ENCODE results near the gene TBX20.
"Not testable (repeated sequence)": the region's sequence is repeated elsewhere in the genome, so short reads cannot be mapped to it uniquely, and the experiment has no call there.

DNA sequence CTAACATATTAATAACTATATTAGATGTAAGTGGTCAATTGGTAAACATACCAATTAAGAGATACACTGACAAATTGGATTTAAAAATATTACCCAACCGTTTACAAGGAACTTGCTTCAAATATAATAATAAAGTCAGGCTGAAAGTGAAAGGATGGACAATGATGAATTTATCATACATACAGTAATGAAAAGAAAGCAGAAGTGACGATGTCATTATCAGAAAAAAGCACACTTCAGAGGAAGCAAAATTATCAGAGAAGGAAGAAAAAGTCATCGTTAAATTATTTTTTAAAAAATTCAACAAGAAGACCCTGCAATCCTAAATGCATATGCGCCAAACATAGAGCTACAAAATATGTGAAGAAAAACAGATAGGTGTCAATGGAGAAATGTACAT, 81.8 kb downstream of the TBX20 start:
- not testable (repeated sequence) for TF ChIP-seq ZNF366 (tag by site-specific recombination; conservative IDR thresholded peaks at IDR 0.05); ZNF629 (tag by site-specific recombination; IDR thresholded peaks at IDR 0.05); ZNF335 (tag by site-specific recombination; conservative IDR thresholded peaks at IDR 0.05); ZNF558 (tag by site-specific recombination; IDR thresholded peaks at IDR 0.05); ZFHX2 (tag by site-specific recombination; conservative IDR thresholded peaks at IDR 0.05)
- TF ChIP-seq, protein P1, sequence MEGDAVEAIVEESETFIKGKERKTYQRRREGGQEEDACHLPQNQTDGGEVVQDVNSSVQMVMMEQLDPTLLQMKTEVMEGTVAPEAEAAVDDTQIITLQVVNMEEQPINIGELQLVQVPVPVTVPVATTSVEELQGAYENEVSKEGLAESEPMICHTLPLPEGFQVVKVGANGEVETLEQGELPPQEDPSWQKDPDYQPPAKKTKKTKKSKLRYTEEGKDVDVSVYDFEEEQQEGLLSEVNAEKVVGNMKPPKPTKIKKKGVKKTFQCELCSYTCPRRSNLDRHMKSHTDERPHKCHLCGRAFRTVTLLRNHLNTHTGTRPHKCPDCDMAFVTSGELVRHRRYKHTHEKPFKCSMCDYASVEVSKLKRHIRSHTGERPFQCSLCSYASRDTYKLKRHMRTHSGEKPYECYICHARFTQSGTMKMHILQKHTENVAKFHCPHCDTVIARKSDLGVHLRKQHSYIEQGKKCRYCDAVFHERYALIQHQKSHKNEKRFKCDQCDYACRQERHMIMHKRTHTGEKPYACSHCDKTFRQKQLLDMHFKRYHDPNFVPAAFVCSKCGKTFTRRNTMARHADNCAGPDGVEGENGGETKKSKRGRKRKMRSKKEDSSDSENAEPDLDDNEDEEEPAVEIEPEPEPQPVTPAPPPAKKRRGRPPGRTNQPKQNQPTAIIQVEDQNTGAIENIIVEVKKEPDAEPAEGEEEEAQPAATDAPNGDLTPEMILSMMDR (tag by site-specific recombination; IDR thresholded peaks at IDR 0.05) = not testable (repeated sequence)

All from HEK293 (cell line).